Fibroblast of mammary gland (primary cell): ENCODE data around the gene MAP4K3.

Experiments used
- DNase-seq: peaks from one replicate; pipeline ENCODE4 v3.0.0-alpha.2; 2010; ENCODE audit warnings: low read depth
- H3K4me3 ChIP-seq: 2 replicates; pipeline ENCODE4 v1.5.1; 2011; ENCODE audit warnings: low read depth, mild to moderate bottlenecking, low read length, moderate library complexity; ENCODE audit not compliant: control insufficient read depth
- TF ChIP-seq, protein P1 (sequence below): conservative IDR thresholded peaks from 2 replicates; pipeline ENCODE4 v1.5.1; 2011; ENCODE audit warnings: low read depth, low read length, inconsistent platforms; ENCODE audit not compliant: control insufficient read depth, insufficient read depth

The MAP4K3 gene

DNA sequence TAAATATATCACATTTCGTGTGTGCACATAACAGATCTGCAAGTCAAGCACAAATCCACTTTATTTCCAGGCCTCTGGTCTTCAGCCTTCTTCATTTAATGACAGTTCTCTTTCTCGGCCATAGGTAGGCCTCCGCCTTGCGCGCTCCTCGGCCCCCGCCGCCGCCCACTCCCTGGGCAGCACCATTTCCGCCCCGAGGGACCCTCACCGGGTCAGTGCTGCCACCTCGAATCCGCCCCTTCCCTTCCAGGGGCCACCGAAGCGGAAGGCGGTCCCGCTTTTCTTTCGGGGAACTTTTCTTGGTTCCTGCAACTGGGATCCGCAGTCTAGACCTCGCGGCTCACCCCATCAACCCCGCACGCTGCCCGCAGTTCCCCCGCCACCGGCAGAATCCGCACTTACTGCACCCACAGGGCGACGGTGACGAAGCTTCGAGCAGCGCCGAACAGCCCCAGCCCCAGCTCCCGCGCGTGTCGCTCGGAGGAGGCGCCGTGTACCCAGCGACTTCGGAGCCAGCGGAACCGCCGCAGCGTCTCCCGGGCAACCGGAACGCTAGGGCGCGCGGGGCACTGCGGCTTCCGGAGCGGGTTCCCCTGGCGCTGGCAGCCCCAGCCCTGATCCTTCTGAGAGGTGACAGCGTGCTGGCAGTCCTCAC, 193.5 kb downstream of the MAP4K3 start, which contains the start of gene CDKL4:
Gene CDKL4, minus strand, starts transcription at position 502 of the 655 bp plus-strand sequence.
- TF ChIP-seq, protein P1, sequence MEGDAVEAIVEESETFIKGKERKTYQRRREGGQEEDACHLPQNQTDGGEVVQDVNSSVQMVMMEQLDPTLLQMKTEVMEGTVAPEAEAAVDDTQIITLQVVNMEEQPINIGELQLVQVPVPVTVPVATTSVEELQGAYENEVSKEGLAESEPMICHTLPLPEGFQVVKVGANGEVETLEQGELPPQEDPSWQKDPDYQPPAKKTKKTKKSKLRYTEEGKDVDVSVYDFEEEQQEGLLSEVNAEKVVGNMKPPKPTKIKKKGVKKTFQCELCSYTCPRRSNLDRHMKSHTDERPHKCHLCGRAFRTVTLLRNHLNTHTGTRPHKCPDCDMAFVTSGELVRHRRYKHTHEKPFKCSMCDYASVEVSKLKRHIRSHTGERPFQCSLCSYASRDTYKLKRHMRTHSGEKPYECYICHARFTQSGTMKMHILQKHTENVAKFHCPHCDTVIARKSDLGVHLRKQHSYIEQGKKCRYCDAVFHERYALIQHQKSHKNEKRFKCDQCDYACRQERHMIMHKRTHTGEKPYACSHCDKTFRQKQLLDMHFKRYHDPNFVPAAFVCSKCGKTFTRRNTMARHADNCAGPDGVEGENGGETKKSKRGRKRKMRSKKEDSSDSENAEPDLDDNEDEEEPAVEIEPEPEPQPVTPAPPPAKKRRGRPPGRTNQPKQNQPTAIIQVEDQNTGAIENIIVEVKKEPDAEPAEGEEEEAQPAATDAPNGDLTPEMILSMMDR = no peak
- no peak for DNase-seq
- H3K4me3 ChIP-seq = no peak within 1 kb of the TSS

DNA sequence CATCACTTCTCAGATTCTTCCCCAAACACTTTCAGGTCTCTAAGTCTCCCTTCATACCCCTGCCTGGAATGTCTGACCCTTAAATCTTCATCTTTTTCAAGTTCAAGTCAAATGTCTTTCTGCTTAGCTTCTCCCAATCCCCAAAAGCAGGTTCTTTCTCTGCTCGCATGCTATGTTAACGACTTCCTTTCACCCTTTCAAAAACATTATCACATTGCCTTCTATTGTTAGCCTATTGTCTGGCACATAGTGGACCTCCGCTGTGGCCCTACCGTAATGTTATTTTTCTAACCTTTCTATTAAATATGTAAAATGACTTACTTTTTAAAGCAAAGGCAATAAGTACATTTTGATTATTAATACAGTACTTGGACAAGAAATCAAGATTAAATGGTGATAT, 195.5 kb downstream of the MAP4K3 start:
- H3K4me3 ChIP-seq = no peak overlapping the region
- DNase-seq = no peak
- TF ChIP-seq, protein P1 = no peak

DNA sequence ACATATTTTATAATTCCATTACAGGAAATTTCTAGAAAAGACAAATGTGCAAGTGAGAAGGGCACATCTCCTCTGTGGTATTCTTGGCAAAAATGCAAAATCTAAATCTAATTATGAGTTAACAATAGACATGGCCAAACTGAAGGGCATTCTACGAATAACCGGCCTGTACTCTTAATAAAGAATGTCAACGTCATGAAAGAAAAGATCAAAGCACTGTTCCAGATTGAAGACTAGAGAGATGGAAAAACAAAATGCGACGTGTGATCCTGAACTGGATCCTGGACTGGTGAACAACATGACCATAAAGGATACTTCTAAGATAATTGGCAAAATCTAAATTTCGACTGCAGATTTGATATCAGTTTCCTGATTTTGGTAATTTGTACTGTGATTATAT, 196.3 kb downstream of the MAP4K3 start:
- H3K4me3 ChIP-seq = no peak overlapping the region
- TF ChIP-seq, protein P1 = no peak
- DNase-seq = no peak

DNA sequence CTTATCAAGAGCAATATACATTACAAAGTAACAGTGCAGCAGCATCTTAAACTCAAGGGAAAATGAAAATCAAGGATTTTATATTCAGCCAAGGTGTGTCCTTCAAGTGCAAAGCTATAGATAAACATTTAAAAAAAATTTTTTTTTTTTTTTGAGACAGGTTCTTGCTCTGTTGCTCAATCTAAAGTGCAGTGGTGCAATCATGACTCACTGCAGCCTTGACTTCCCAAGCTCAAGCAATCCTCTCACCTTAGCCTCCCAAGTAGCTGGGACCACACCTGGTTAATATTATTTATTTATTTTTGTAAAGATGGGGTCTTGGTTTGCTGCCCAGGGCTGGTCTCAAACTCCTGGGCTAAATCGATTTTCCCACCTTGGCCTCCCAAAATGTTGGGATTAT, 202.3 kb downstream of the MAP4K3 start:
- H3K4me3 ChIP-seq = no peak overlapping the region
- DNase-seq = peak; percentile 50
- TF ChIP-seq, protein P1 = no peak

DNA sequence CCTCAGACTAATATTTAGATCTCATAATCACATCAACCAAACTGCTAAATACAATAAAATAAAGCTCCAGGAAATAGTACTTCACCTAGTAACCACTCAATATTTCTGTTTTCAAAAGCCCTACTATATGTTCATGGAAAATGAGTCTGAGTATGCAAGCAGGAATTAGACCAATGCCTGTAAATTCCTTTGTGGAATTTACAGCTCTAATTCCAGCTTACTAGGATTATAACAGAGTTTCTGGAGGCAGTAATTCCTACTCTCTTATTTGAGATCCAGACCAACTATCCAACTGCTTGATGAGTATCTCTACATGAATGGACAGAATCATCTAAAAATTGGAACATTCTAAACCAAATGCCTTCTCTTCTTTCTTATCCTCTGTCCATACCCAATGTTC, 204.9 kb downstream of the MAP4K3 start:
- DNase-seq = no peak
- TF ChIP-seq, protein P1 = no peak
- no peak overlapping the region for H3K4me3 ChIP-seq

DNA sequence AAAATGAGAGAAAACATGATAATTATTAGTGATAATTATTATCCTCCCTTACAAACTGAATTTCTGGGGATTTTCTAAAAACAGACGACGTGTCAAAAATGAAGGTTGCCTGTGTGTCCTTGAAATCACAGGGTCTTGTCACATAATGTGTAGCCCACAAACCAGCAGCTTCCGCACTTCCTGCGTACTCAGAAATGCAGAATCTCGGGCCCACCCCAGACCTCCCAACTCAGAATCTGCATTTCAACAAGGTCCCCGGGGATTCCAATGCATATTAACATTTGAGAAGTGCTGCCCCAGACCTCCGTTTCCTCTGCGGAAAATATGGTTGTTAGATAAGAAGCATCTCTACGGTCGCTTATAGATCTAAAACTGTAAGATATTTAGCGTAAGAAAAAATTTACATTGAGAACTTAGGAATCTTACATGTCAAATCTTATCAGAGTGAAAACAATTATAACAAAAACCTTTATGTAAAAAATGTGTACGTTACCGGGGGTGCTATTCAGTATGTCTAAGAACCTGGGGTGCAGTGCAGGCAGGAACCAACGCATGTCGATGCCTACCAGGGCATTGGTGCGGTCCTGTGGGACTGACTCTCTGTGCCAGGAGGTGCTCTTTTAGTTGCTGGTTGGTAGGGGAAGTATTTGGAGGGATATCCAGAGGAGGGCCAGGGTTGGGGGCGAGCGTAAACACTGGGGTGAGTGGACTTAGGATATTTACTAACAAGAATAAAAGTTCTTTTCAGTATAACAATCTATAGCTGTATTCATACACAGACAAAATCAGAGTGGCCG, 208.5 kb downstream of the MAP4K3 start:
- no peak for DNase-seq
- H3K4me3 ChIP-seq = no peak overlapping the region
- TF ChIP-seq, protein P1 = no peak
